GM21423 (cell line): Measurements from ENCODE around the gene ITSN2.
"Not testable (repeated sequence)": the region's sequence is repeated elsewhere in the genome, so short reads cannot be mapped to it uniquely, and the experiment has no call there.

ENCODE experiments used
- ATAC-seq: cut with Tn5 transposase; IDR thresholded peaks from one replicate; pipeline ENCODE4 v1.9.1; 2021; ENCODE audit warnings: mild to moderate bottlenecking, moderate library complexity; ENCODE audit not compliant: unreplicated experiment

The ITSN2 gene

DNA sequence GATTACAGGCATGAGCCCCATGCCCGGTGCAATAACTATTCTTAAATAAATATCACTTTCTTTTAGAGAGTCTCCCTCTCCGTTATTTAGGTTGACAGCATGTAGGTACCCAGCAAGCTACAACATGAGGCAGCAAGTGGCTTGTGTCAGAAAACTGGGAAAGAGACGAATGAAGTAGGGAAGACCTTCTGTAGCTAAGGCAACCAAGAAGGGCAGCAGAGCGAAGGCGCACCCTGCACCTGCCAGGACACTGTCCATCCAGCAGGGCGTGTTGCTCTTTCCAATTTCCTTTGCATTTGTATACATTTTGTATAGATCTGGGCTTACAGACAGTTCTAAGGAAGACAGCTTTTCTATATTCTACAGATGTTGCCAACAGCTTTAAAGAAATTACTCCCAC lies 137.4 kb downstream of the ITSN2 start:
- no peak for ATAC-seq

DNA sequence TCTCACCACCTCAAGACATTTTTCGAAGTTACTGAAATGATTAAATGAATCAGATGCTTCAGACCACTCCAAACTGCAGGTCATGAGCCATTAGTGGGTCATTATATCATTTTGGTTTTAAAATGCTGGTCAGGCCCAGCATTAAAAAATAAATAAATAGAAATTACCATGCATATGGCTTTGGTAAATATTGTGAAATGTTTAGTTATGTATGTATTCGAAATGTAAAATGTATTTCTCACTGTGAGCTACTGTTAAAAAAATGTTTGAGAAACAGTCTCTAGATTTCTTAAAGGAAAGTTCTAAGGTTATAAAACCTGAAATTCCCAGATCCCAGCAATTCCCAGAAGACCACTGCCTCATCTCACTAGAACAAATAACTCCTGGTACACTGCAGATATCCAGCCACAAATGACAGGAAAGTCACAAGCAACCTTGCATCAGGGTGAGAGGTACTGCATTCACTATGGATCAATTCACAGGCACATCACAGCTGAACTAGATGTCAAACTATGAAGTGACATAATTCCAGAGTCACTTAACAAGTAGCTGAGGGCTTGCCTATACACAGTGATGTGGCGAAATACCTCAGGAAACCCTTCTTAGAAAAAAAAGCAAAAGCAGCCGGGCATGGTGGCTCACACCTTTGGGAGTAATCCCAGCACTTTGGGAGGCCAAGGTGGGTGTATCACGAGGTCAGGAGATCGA lies 138.8 kb downstream of the ITSN2 start:
- no peak for ATAC-seq

DNA sequence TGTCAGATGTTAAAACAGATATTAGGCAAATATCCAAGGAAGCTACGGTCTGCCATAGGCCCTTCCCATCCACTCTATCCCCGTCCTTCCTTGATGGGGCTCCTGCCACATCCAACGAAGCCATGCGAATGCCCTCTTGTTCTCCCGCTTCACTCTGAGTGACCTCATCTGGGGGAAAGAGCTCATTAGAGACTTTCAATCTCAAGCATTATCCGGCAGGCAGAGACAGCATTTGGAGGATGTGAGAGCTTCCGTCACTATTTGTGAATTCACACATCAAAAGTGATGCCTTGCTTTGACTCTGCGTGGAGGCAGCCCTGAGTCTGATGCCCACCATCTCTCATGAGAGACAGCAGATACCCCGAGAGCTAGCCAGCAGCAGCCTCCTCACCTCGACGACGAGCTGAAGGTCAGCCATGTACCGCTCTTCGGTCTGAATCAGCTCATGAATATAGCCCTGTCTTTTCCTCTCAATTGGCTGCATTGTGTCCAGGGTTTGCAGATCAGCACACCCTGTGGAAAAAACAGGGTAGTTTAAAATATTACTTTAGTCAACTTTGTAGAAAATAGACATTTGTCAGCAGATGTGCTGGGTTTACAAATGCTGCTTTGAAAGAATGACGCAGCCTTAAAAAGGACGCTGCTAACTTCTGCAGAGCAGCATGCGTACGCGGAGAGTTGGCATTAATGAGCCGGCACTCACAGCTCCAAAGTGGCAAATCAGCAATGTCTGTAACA lies 139.6 kb downstream of the ITSN2 start:
- no peak for ATAC-seq

DNA sequence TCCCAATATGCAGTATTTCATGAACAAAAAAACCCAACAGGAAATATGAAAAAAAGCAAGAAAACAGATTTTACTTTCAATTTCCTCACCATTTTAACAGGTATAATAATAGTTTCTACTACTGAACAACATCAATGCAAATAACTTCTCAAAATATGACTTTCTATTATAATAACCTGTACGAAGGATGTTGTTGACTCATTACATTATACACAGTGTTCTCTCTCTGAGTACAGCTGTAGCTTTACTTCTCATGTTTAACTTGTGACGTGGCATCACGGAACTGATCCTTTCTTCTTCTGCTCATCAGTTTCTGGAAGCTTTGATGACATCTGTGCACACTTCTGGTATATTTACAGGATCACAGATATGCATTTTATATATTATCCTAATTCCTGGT lies 145.5 kb downstream of the ITSN2 start:
- ATAC-seq = peak; percentile 85

DNA sequence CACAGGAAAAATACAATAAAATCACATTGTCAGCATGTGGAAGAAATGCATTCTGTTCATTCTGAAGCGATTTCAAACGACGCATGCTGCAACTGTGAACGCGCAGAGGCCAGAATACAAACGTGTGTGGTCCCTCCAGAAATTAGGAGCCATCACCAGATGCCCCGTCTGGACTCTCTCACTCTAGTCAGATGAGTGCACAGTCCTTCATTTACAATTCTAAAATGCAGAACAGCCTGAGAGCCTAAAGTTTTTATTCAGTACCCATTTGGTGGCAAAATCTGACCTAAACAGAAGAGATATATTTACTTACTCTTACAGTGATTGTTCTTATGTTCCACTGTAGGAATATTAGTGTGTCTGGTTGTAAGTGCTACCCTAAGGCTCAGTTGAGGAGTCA lies 148.9 kb downstream of the ITSN2 start:
- no peak for ATAC-seq

DNA sequence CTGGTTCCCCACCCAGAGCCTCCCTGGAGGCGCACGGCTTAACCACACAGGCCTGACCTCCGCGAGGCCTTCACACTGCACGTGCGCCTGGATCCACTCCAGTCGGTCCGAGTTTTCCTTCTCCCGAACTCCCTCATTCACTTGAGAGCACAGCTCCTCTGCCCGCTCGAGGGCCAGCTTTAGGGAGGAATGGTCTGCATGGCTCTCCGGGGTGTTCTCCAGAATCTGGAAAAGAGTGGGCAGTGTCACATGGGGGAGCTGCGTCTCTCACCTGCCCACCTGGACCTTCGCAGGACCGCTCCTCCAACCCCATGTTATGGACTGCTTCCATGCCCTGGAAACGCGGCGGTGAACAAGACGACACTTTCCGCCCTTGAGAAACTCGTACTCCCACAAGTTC lies 149.6 kb downstream of the ITSN2 start:
- no peak for ATAC-seq

DNA sequence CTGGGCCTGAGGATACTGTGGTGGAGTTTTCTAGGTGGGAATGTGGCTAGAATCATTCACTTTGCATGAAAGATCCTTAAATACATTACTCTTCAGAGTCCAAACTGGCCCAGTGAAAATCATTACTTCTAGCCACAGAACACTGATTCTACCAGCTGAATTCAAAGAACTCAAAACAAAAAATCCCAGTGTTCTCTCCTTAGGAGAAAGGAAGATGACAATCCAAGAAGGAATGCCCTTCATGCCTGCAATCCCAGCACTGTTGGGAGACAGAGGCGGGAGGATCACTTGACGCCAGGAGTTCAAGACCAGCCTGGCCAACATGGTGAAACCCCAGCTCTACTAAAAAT lies 150.3 kb downstream of the ITSN2 start:
- no peak for ATAC-seq

DNA sequence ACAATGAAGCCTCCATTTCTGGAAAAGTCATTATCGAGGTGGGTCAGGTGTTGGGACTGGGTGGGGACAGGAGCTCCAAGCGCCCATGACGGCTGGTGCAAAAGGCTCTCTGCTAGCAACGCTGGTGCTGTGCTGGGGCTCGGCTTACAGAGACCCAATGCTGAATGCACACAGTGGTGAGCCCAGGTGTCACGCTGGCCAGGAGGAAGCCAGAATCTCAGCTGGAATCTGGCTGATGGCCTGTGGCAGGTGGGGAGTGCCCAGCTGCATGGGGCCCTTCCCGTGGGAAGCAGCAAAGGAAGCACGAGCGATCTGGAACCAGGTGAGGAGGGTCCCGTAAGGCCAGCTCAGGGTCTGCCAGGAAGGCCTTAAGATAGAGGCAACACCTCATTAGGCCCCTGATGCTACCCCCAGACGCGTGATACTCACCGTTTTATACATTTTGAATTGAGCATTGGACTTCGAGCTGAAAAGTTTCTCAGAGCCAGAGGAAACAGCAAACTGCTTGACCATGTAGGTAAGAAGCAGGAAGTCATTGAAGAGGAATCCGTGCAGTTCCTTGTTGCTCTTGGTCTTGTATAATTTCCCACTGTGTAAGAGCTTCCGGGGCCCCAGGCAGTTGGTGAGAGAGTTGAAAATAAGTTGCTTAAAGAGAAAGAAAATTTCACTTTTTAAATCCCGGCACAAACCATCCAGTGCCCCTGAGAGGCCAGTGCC lies 150.8 kb downstream of the ITSN2 start:
- ATAC-seq = no peak

DNA sequence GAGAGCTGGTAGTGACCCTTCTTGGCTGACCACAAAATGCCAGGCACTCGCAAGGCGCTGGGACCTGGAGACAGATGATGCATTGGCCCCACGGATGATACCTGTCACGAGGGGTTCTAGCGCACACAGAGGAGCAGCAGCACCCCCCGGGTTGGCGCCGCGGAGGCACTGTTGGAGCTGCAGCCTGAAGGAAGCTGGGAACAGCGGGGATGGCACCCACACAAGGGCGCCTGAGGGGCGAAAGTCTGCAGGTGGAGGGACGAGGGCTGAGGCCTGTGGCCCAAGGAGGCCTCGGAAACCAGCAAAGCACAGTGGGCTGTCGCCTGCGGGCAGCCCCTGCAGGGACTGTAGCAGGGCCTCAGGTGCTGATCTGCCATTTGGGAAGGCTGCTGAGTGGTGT lies 151.8 kb downstream of the ITSN2 start:
- ATAC-seq = no peak

DNA sequence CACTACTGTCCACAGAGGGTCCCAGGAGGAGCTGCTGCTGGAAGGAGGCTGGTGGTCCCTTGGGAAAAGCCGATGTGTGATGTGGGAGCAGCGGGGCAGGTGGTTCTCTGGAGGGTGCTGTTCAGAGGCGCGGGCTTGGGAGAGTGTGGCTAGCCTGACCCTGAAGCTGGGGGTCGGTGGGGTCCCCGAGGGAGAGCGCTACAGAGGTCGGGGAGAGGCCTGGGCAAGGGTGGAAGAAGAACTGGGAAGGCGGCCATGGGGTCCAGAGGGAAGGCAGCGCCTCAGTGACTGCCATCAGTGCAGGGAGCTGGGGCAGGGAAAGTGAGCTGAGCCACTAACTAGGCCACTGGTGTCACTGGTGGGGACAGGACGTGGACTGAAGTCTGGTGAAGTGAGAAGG lies 153.0 kb downstream of the ITSN2 start:
- no peak for ATAC-seq

DNA sequence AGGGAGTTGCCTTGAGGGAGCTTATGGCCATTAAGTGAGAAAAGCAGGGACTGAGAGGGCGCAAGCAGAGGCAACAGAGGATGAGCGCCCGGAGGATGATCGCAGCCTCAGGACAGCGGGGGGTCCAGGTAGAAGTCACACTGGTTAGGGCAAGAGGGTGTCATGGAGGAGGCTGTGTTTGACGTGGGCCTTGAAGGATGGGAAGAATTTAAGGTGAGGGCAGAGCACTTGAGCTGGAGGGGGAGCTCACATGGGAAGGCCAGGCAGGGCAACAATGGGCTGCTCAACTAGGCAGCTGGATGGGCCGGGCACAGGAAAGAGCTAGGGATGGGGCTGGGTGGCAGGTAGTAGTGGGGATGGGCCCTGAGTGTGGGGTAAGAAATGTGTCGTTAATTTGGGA lies 153.6 kb downstream of the ITSN2 start:
- no peak for ATAC-seq

DNA sequence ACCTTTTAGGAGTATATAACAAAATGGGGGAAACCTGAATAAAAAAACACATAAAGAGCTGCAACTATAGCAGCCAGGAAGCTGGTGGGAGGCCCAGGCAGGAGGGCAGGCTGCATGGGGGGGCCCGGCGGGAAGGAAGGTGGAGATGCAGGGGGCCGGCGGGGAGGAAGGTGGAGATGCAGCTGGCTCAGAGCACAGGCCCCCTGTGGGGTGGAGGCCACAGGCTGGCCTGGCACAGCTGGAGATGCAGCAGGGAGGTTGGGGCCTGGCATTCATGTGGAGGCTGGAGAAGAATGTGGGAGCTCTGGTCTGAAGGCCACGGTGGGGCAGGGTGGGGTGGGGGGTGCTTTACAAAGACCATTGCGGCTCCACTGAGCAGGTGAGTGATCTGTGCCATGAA lies 154.1 kb downstream of the ITSN2 start:
- no peak for ATAC-seq

DNA sequence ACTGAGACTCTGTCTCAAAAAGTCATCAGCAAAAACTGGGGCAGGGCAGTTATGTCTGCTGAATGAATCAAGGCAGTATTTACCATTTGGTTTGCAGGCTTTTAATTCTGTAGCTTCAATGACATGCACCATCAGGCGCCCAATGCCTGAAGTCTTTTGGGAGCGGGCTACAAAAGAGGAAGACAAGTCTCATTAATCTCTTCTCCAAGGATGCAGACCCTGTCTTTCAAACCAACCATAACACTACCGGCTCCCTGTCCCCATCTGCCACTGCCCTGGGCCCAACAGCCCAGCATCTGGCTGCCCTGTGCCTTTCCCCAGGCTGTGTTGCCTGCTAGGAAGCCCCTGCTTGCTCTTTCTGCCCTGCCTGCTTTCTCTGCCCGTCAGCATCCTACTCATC lies 155.2 kb downstream of the ITSN2 start:
- no peak for ATAC-seq

DNA sequence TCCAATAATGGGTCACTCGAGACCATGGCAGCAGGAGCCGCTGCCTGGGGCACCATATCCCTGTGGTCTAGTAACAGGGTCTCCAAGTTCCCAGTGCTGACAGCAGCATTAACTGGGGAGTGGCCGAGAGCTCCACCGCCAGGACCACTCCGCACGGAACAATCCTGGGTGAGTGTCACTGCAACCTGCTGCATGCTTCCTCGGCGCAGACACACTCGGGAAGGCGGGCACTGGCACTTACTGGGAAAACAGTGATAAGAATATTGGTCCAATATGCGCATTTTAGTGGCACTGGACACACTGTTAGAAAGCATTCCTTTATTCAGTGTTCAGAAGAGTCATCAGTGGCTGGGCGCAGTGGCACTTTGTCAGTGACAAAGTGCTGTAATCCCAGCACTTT lies 155.8 kb downstream of the ITSN2 start:
- no peak for ATAC-seq

DNA sequence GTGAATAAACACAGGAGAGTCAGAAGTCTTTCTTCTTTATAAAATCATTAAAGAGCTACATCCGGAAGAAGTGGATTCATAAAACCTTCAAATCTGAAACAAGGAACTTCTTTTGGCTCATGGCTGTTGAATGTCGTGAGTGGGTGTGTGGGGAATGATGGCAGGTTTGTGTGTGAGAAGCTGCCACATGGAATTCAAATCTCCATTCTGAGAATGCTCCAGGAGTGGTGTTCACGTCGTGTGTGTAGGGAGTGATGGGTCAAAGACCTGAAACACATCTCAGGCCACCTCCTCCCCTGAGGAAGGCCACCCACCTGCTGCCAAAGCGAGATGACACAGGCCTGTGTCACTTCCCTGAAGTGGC lies 156.6 kb downstream of the ITSN2 start:
- no peak for ATAC-seq

DNA sequence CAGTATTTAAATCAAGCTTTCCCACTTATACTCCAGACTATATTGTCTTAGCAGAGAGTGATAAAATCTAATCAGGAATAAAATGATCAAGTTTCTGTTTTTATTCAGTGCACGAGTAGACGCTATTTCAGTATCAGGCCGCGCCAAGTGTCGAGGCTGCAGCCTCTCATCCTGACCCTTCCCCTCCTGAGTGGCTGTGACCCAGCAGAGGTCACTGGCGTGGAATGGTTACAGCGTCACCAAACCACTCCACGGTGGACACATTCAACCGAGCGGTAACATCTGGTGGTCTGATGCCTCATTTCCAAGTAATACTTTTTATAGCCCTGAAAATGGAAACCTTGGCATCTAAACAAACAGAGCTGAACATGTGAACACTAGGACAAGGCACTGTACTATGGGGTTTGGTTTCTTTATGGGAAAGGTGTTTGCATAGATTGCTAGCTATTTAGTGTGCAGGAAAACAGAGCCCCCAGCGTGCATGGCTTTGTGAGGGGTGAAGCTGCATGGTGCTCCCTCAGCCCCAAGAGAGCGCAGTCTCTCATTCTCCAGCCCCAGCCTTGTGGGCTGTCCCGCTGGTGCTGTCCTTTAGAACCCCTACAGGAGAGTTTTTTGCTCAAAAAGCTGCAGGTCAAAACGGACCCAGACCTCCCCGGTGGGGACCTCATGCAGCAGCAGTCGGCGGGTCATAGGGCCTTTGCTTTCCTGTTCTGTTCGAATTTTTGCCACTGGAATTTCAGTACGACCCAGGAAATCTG lies 157.1 kb downstream of the ITSN2 start:
- no peak for ATAC-seq

DNA sequence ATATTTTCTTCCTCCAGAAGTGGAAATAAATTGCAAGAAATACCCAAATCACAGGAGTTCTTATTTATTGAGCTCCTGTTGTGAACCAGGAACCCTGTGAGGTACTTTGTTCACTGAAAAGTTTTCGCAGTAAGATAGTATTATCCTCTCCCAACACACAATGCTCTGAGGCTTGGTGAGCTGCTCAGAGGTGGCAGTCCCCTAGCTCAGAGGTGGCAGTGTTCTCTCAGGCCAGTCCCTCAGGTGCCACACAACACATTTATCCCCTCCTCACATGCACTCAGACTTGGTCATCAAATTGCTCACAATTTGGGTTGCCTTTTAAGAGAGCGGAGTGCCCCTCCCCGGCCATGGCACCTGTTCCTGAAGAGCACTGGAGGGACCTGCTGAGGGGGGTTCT lies 159.5 kb downstream of the ITSN2 start:
- ATAC-seq = no peak

DNA sequence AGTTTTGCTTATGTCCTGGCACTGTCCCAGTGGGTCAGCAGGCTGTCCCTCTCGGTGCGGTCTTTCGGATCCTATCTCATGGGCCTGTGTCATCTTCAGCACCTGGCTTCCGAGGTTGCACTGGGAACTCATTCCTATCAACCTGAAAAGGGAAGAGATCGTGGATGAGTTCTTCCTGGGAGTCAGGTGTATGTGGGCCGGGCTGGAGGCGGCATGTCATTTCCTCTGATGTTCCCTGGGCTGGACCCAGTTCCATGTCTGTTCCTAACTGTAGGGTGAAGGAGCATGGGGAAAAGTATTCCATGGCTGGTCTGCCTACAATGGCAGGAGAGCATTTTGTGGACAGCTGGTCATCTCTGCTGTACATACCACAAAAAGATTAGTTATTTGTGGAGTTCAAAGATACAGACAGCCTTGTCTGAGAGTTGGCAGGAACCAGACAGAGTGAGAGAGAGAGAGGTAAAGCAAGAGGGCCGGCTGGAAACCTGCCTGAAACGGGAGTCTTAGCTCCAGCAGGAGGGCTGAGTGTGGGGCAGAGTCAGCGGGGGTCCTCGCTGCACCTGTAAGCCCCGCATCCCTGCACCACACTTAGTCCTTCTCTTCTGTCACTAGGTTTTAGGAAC lies 160.3 kb downstream of the ITSN2 start:
- no peak for ATAC-seq

DNA sequence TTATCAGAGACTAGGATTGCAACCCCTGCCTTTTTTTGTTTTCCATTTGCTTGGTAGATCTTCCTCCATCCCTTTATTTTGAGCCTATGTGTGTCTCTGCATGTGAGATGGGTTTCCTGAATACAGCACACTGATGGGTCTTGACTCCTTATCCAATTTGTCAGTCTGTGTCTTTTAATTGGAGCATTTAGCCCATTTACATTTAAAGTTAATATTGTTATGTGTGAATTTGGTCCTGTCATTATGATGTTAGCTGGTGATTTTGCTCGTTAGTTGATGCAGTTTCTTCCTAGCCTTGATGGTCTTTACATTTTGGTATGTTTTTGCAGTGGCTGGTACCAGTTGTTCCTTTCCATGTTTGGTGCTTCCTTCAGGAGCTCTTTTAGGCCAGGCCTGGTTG lies 163.1 kb downstream of the ITSN2 start:
- not testable (repeated sequence) for ATAC-seq

DNA sequence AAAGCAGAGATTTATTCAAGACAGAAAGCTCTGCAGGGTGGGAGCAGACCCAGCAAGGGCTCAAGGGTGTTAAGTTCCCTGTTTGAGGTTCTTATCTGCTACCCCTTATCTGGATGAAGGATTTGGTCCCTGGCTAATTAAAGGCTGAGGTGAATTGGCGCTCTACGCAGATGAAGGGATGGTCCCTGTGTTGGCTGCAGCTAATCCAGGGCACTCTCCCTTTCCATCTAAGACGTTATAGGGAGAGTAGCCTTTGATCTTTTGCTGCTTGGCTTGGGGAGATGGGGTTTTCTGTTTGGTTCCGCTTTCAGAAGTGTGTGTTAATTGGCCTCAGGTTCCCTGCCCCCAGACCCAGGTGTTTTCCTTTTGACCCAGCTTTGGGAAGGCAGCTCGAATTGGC lies 168.5 kb downstream of the ITSN2 start:
- no peak for ATAC-seq

DNA sequence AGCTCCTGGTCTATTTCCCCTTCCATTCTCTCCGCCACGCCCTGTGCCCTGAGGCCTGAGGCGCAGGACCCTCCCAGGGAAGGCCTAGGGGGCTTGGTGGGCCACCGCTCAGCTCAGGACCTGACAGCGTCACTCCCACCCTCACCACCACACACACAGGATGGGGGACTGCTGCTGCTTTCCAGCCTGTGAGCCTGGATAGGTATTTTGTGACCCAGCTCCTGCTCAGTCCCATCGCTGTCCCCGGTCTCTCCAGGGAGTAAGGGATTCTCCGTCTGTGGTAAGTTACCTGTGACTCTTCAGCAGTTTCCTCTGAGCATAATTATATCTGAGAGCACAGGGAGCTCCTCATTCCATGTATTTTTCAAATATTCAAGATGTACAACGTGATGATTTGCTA lies 169.2 kb downstream of the ITSN2 start:
- no peak for ATAC-seq
